HCT116 (cell line): ENCODE data around the gene UBAP2. TPM values are rescaled to one million over a fixed set of nuclear protein-coding genes. Genes with fewer than 3 reads are reported as not detected.
"Not testable (repeated sequence)": the region's sequence is repeated elsewhere in the genome, so short reads cannot be mapped to it uniquely, and the experiment has no call there.

ENCODE experiments used
- ATAC-seq: fragments of 200-7000 bp; cut with Tn5 transposase; 2 replicates; pipeline ENCODE4 v1.9.1; 2020; ENCODE audit warnings: mild to moderate bottlenecking, moderate library complexity
- BruUV-seq: library from RNA; stranded (reverse); fragments of 400-500 nt; replicated peaks from 2 replicates; lab custom pipeline; 2021; lab: Mats Ljungman, UMichigan
- CTCF ChIA-PET: fragments of 300-600 bp; sonication (Branson Sonifier 250); formaldehyde crosslinking; loops from one replicate; lab custom pipeline; 2021; ENCODE audit warnings: antibody characterized with exemption; lab: Charles Lee
- POLR2A ChIA-PET: fragments of 300-600, 350-600 bp; sonication (Branson Sonifier 250); formaldehyde crosslinking; loops from one replicate; lab custom pipeline; 2021; ENCODE audit warnings: antibody characterized with exemption; lab: Charles Lee
- RAD21 ChIA-PET, 2 experiments: fragments of 300-600 bp; sonication (Branson Sonifier 250); formaldehyde crosslinking; loops; one replicate each; lab custom pipeline; 2023; ENCODE audit warnings: low total read pairs in 2 of 2; ENCODE audit not compliant: uncharacterized antibody in 2 of 2, unreplicated experiment in 2 of 2, low non-redundant PET in 1 of 2; lab: Charles Lee
- DNase-seq: peaks from one replicate; pipeline ENCODE4 v3.0.0-alpha.2; 2010; ENCODE audit warnings: low read depth, low spot score
- H2AFZ ChIP-seq: fragments of 200-600 bp; shearing (Covaris generic), sonication (generic); 2 replicates; pipeline ENCODE4 v1.6.1; 2017; ENCODE audit warnings: low read depth, mixed run types, mixed read lengths, antibody characterized with exemption, low read length; ENCODE audit not compliant: poor library complexity, severe bottlenecking
- H3K27ac ChIP-seq: 2 replicates; pipeline ENCODE4 v1.5.1; 2012; ENCODE audit warnings: low read depth, low read length
- H3K27me3 ChIP-seq: fragments of 200-600 bp; sonication (generic); 2 replicates; pipeline ENCODE4 v1.6.1; 2016; ENCODE audit warnings: mixed run types, low read length, mixed read lengths; ENCODE audit not compliant: insufficient read depth
- H3K36me3 ChIP-seq, 2 experiments: fragments of 200-500 bp in 1 of 2; fragments of 200-600 bp in 1 of 2; sonication (Bioruptor generic) in 1 of 2; sonication (generic) in 1 of 2; 2 replicates each; pipeline versions ENCODE4 v1.5.1 to v1.6.1; 2014 to 2016; ENCODE audit warnings: low read length in 2 of 2, inconsistent platforms in 1 of 2, mixed read lengths in 1 of 2, mixed run types in 1 of 2; ENCODE audit not compliant: insufficient read depth in 2 of 2, control insufficient read depth in 1 of 2
- H3K4me1 ChIP-seq, 2 experiments: fragments of 200-600 bp in 1 of 2; sonication (generic) in 1 of 2; 2 replicates each; pipeline versions ENCODE4 v1.5.1 to v1.6.1; 2012 to 2017; ENCODE audit warnings: low read length in 2 of 2, inconsistent platforms in 1 of 2, mild to moderate bottlenecking in 1 of 2, mixed read lengths in 1 of 2, mixed run types in 1 of 2, moderate library complexity in 1 of 2; ENCODE audit not compliant: insufficient read depth in 2 of 2, control insufficient read depth in 1 of 2
- H3K4me2 ChIP-seq: fragments of 200-600 bp; sonication (generic); 2 replicates; pipeline ENCODE4 v1.6.1; 2017; ENCODE audit warnings: mixed run types, low read length, mixed read lengths
- H3K4me3 ChIP-seq, 2 experiments: fragments of 200-600 bp in 1 of 2; sonication (generic) in 1 of 2; replicated peaks in 1 of 2; 2 replicates each; pipeline ENCODE4 v1.5.1; 2011 to 2016; ENCODE audit warnings: low read length in 2 of 2, control low read depth in 1 of 2, low read depth in 1 of 2, mild to moderate bottlenecking in 1 of 2, mixed read lengths in 1 of 2, mixed run types in 1 of 2
- H3K79me2 ChIP-seq: fragments of 200-600 bp; sonication (generic); 2 replicates; pipeline ENCODE4 v1.6.1; 2017; ENCODE audit warnings: mild to moderate bottlenecking, mixed run types, low read length, moderate library complexity, mixed read lengths; ENCODE audit not compliant: insufficient read depth
- H3K9ac ChIP-seq: fragments of 200-600 bp; sonication (generic); 2 replicates; pipeline ENCODE4 v1.6.1; 2016; ENCODE audit warnings: low read length, mixed read lengths
- H3K9me2 ChIP-seq: fragments of 200-600 bp; sonication (generic), shearing (Covaris generic); 2 replicates; pipeline ENCODE4 v1.6.1; 2017; ENCODE audit warnings: mixed run types, mild to moderate bottlenecking, moderate library complexity; ENCODE audit not compliant: insufficient read depth
- H3K9me3 ChIP-seq, 2 experiments: fragments of 200-500 bp in 1 of 2; fragments of 200-600 bp in 1 of 2; sonication (Bioruptor generic) in 1 of 2; sonication (generic) in 1 of 2; 2 replicates each; pipeline ENCODE4 v1.6.1; 2014 to 2017; ENCODE audit warnings: low read length in 2 of 2, mixed read lengths in 2 of 2, inconsistent platforms in 1 of 2, low read depth in 1 of 2, mild to moderate bottlenecking in 1 of 2, mixed run types in 1 of 2, moderate library complexity in 1 of 2; ENCODE audit not compliant: control insufficient read depth in 1 of 2, insufficient read depth in 1 of 2
- H4K20me1 ChIP-seq: fragments of 200-600 bp; sonication (generic), shearing (Covaris generic); 2 replicates; pipeline ENCODE4 v1.6.1; 2017; ENCODE audit warnings: mixed run types, mild to moderate bottlenecking, moderate library complexity; ENCODE audit not compliant: insufficient read depth
- CBX3 ChIP-seq: IDR thresholded peaks from 2 replicates; pipeline ENCODE4 v1.6.1; 2012; ENCODE audit warnings: low read depth
- CEBPB ChIP-seq: IDR thresholded peaks from 2 replicates; pipeline ENCODE4 v1.6.1; 2012; ENCODE audit warnings: low read depth
- EGR1 ChIP-seq: IDR thresholded peaks from 2 replicates; pipeline ENCODE4 v1.6.1; 2012; ENCODE audit warnings: low read depth
- ELF1 ChIP-seq: IDR thresholded peaks from 2 replicates; pipeline ENCODE4 v1.6.1; 2012; ENCODE audit warnings: low read depth, borderline replicate concordance
- EZH2phosphoT487 ChIP-seq: fragments of 200-600 bp; IDR thresholded peaks from 2 replicates; pipeline ENCODE4 v1.6.1; 2018; ENCODE audit warnings: antibody characterized with exemption, borderline replicate concordance
- POLR2AphosphoS5 ChIP-seq: IDR thresholded peaks from 2 replicates; pipeline ENCODE4 v1.6.1; 2011; ENCODE audit warnings: mild to moderate bottlenecking, low read depth, low read length, moderate library complexity
- REST ChIP-seq: IDR thresholded peaks from 2 replicates; pipeline ENCODE4 v1.6.1; 2012; ENCODE audit warnings: low read depth
- SIN3A ChIP-seq: IDR thresholded peaks from 2 replicates; pipeline ENCODE4 v1.6.1; 2012; ENCODE audit warnings: low read depth
- SP1 ChIP-seq: IDR thresholded peaks from 2 replicates; pipeline ENCODE4 v1.6.1; 2012; ENCODE audit warnings: low read depth
- SRF ChIP-seq: IDR thresholded peaks from 2 replicates; pipeline ENCODE4 v1.6.1; 2012; ENCODE audit warnings: low read depth
- YY1 ChIP-seq: IDR thresholded peaks from 2 replicates; pipeline ENCODE4 v1.6.1; 2011; ENCODE audit warnings: low read length, low read depth, moderate library complexity, mild to moderate bottlenecking; ENCODE audit not compliant: insufficient replicate concordance; ENCODE audit errors: extremely low read depth
- ZFX ChIP-seq: fragments of 450-650 bp; IDR thresholded peaks from 2 replicates; pipeline ENCODE4 v1.6.1; 2017
- intact Hi-C: fragments of 100-400 bp; cut with micrococcal nuclease; formaldehyde crosslinking; loops from 2 replicates; pipeline ENCODE4 v1.10.0; 2022
- total RNA-seq: library from RNA; stranded (reverse); gene quantifications from one replicate; pipeline ENCODE4 v1.2.1, GENCODE V29; 2021; ENCODE audit not compliant: unreplicated experiment

Gene UBAP2
- total RNA-seq, 1 experiment from 2014 or later, result 51.3 TPM

GRCh38 chr9:34042074-34042473 is 6.6 kb downstream of the UBAP2 start:
- H3K27ac ChIP-seq, H3K9me3 ChIP-seq, H3K27me3 ChIP-seq, H3K4me3 ChIP-seq, H3K4me2 ChIP-seq, H2AFZ ChIP-seq, H3K9me2 ChIP-seq, RAD21 ChIA-PET, ATAC-seq, H3K4me1 ChIP-seq, DNase-seq, BruUV-seq, POLR2A ChIA-PET, H3K9ac ChIP-seq, H4K20me1 ChIP-seq: not testable (repeated sequence)
- intact Hi-C loops, result loop anchor here (10.0 kb wide), 1 partner anchor 413 kb away; the partner anchor contains the start of genes DNAI1 and FAM219A
- peaks cover 0 to 12% of the 10 kb centered on the region in 2 experiments; a peak in 1 of 4 replicates for H3K36me3 ChIP-seq
- CTCF ChIA-PET, result interaction anchor here (0.6 kb wide), 1 partner anchor 14 kb away, joined by 3 read pairs; no protein-coding TSS in a partner anchor
- H3K79me2 ChIP-seq, result peaks cover 88% of the 10 kb centered on the region

GRCh38 chr9:34038851-34039250 is 9.8 kb downstream of the UBAP2 start:
- H2AFZ ChIP-seq, H3K9me2 ChIP-seq, H3K4me1 ChIP-seq, ATAC-seq, RAD21 ChIA-PET, H3K4me3 ChIP-seq, CTCF ChIA-PET, DNase-seq, BruUV-seq, H3K9me3 ChIP-seq, H3K27ac ChIP-seq, H3K4me2 ChIP-seq, POLR2A ChIA-PET, H4K20me1 ChIP-seq, H3K27me3 ChIP-seq, H3K9ac ChIP-seq, intact Hi-C loops: not testable (repeated sequence)
- Histone ChIP-seq H3K79me2 (peaks cover 86% of the 10 kb centered on the region), H3K36me3 (peaks cover 0 to 12% of the 10 kb centered on the region in 2 experiments; a peak in 1 of 4 replicates)

GRCh38 chr9:34037626-34038025 is 11.1 kb downstream of the UBAP2 start:
- CTCF ChIA-PET, result no interaction called here
- H3K4me3 ChIP-seq, result no peak overlapping the region
- BruUV-seq, result no TSS peak
- no peaks in the 10 kb centered on the region for H3K9me2 ChIP-seq
- H3K36me3 ChIP-seq, result peaks cover 0 to 5% of the 10 kb centered on the region in 2 experiments; a peak in 1 of 4 replicates
- no peak overlapping the region for H2AFZ ChIP-seq
- H3K27ac ChIP-seq, result no peak overlapping the region
- no peak overlapping the region for H3K9ac ChIP-seq
- H3K9me3 ChIP-seq, result no peaks in the 10 kb centered on the region
- RAD21 ChIA-PET, result no interaction called here
- H4K20me1 ChIP-seq, result peaks cover 11% of the 10 kb centered on the region; the same call in 1 of the 2 replicates
- DNase-seq (no peak), ATAC-seq (no peak)
- H3K79me2 ChIP-seq, result peaks cover 86% of the 10 kb centered on the region
- intact Hi-C loops, result no loop called here
- no peaks in the 10 kb centered on the region for H3K4me1 ChIP-seq
- POLR2A ChIA-PET, result no interaction called here
- H3K27me3 ChIP-seq, result no peaks in the 10 kb centered on the region
- no peak overlapping the region for H3K4me2 ChIP-seq
- TF ChIP-seq YY1, result no peak
- no peak for TF ChIP-seq SIN3A
- no peak for TF ChIP-seq REST
- no peak for TF ChIP-seq SP1
- no peak for TF ChIP-seq ELF1
- no peak for TF ChIP-seq ZFX
- TF ChIP-seq EGR1, result no peak
- TF ChIP-seq EZH2phosphoT487, result no peak
- TF ChIP-seq SRF, result no peak
- no peak for TF ChIP-seq CEBPB
- TF ChIP-seq POLR2AphosphoS5, result no peak
- no peak for TF ChIP-seq CBX3
